WI38 (cell line): Measurements from ENCODE around the gene HAAO.

Source experiments
- H3K4me3 ChIP-seq: 2 replicates; pipeline ENCODE4 v1.5.1; 2011; ENCODE audit warnings: low read depth, mild to moderate bottlenecking, control low read depth, low read length
- CTCF ChIP-seq: IDR thresholded peaks from 2 replicates; pipeline ENCODE4 v1.5.1; 2012; ENCODE audit warnings: low read depth, mild to moderate bottlenecking, control low read depth, low read length

Gene HAAO

GRCh38 chr2:42792087-42792582 lies 248 bp downstream of the HAAO start:
- H3K4me3 ChIP-seq: no peak overlapping the region

DNA sequence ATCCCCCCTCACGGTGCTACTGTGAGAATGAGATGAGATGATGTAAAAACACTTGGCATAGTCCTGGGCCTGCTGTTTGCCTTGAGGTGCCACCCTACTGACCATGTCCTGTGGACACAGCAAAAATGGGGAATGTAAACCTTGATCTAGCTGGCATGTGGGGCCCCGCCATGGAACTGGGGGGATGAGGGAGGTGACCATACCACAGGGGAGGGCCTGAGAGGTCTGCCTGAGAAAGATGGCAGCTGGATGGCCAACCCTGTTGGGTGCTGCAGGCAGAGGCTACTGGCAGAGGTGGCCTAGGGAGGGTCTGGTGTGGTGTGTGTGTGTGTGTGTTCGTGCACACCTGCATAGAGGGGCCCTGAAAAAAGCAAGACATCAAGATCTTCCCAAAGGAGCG lies 777 bp downstream of the HAAO start:
- no peak for TF ChIP-seq CTCF
- no peak overlapping the region for H3K4me3 ChIP-seq

More at GRCh38 chr2:42792087-42792582, 248 bp downstream of the HAAO start:
- TF ChIP-seq CTCF: no peak

DNA sequence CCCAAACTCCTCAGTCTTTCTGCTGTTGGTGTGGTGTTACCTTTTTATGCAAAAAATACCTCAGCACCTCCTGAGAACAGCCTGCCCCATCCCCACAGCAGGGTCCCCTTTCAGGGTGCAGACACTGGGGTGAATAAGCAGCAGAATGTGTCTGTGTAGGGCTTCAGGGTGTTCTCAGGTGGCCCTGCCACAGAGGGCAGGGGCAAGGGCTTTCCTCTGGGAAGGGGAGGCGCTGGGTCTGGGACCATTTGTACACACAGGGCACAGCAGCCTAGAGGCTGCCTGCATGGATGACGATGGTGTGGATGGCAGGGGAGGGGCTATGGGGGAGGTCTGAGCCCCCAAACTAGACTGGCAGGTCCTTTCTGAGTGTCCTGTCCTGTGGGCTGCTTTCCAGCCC lies 2.6 kb downstream of the HAAO start:
- TF ChIP-seq CTCF: no peak

GRCh38 chr2:42788882-42789281 lies 3.5 kb downstream of the HAAO start:
- no peak for TF ChIP-seq CTCF
- no peak overlapping the region for H3K4me3 ChIP-seq

More for the DNA sequence above, 2.6 kb downstream of the HAAO start:
- no peak overlapping the region for H3K4me3 ChIP-seq

- H3K4me3 ChIP-seq: no peak overlapping the region
- no peak for TF ChIP-seq CTCF
These were observed 3.9 kb downstream of the HAAO start for GRCh38 chr2:42788478-42788793.

DNA sequence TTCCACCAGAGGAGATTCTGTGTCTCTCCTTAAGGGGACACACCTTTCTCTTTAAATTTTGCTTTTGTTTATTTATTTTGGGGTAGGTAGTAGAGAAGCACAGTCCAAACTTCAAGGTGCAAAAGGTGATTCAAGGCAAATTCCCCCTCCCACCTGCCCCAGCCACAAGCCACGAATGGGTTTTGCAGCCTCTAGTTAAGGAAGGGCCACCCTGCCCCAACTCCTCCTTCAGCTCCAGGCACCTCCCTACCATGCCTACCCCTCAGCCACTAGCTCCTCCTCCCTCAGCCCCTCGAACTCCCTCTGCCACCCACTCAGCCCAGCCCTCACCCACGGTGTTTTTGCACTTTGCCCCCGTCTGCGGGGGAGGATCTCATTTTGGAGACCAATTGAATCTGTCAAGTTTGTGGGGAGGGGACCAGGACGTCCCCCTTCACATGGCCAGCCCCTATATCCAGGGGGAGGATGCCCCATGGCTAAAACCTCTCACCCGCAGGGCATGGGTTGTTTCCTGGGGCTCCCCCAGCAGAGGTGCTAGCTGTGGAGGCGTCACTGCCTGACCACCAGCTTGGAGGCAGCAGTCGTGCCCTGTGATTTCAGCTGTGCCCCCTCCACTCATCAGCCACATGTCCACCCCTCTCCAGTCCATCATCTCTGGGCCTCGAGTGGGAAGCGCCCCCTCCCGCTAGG lies 4.5 kb downstream of the HAAO start:
- TF ChIP-seq CTCF: no peak
- no peak overlapping the region for H3K4me3 ChIP-seq

DNA sequence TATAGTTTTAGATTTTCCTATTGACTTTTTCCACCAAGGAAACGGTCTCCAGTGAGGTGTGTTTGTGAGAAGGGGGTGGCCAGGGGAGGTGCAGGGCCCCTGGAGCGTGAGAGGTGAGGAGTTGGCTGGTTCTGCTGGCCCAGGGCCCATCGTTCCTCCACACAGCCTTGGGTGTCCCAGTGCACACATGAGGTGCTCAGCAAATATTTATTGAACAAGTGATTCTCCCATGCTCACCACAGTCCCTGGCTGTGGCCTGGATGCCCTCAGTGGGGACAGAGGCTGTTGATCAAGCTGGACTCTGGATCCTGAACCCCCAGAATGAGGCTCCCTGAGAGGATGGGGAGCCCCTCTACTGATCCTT lies 5.0 kb downstream of the HAAO start:
- no peak overlapping the region for H3K4me3 ChIP-seq
- no peak for TF ChIP-seq CTCF
